HG03442 (cell line): ENCODE results near the gene CD28.
A peak's percentile ranks its signal among the peaks of the same experiment; 100 is the strongest.
"Not testable (repeated sequence)": the region's sequence is repeated elsewhere in the genome, so short reads cannot be mapped to it uniquely, and the experiment has no call there.

ENCODE experiments used
- ATAC-seq: cut with Tn5 transposase; IDR thresholded peaks from one replicate; pipeline ENCODE4 v1.9.1; 2021; ENCODE audit warnings: mild to moderate bottlenecking, moderate library complexity; ENCODE audit not compliant: unreplicated experiment

Gene CD28

GRCh38 chr2:203781151-203781550 is 74.7 kb downstream of the CD28 start:
- no peak for ATAC-seq

- no peak for ATAC-seq
Measured at GRCh38 chr2:203782262-203782976, 76.0 kb downstream of the CD28 start.

- ATAC-seq, result no peak
Measured at GRCh38 chr2:203783496-203784203, 77.2 kb downstream of the CD28 start.

GRCh38 chr2:203784710-203785270 is 78.4 kb downstream of the CD28 start:
- not testable (repeated sequence) for ATAC-seq

- ATAC-seq, result not testable (repeated sequence)
Measured at GRCh38 chr2:203785391-203786110, 79.1 kb downstream of the CD28 start.

DNA sequence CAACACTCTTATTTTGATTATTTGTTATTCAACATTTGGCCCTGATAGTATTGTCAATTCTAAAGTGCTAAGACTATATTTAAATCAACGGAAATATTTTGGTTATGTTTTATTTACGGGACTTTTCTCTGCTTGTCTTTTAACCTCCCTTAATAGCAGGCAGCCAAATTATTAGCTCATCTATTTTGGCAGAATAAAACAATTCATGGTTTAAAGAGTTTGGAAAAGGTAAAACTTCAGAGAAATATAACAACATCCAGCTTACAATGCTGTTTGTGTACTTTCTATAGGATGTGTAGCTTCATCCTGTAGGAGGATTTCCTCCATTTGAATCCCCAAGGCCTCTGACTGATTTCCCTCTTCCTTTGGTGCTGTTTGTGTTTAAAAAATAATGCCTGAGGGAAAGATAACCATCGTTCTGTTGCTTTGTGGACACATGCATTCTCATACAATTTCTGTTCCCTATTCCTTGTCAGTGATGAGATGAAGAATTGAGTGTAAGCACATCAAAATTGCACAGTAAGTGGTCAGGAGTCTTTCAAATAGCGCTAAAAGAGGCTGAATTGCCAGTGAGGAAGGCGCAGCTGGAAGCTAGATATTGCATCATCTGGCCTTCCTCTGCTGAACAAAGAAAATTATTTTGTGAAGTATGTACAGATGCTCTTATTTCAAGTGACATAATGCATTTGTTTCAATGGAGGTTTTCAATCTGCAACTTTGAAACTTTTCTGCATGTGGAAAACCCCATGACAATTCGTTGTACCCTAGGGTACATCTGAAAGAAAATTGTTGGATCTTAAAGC is 80.3 kb downstream of the CD28 start:
- no peak for ATAC-seq

- peak; percentile 43 for ATAC-seq
Measured at GRCh38 chr2:203787979-203788378, 81.5 kb downstream of the CD28 start.
